Hematopoietic multipotent progenitor cell treated with erythropoietin and hydrocortisone succinate and interleukin-3 and kit ligand, for 8 days (in vitro differentiated cells): ENCODE data around the gene CHRND.

Experiments used
- DNase-seq: peaks from one replicate; pipeline ENCODE4 v3.0.0-alpha.2; 2015

CHRND gene

GRCh38 chr2:232504438-232504837 lies 21.5 kb upstream of the CHRND start:
- no peak for DNase-seq

GRCh38 chr2:232505856-232506255 lies 20.1 kb upstream of the CHRND start:
- no peak for DNase-seq

GRCh38 chr2:232506709-232507108 lies 19.3 kb upstream of the CHRND start:
- no peak for DNase-seq

- no peak for DNase-seq
These were observed 17.7 kb upstream of the CHRND start for GRCh38 chr2:232508251-232508650.

GRCh38 chr2:232511336-232511890 lies 14.5 kb upstream of the CHRND start:
- DNase-seq, result no peak

- DNase-seq, result no peak
These were observed 13.4 kb upstream of the CHRND start for GRCh38 chr2:232512602-232513001.

- DNase-seq, result no peak
These were observed 12.6 kb upstream of the CHRND start for GRCh38 chr2:232513353-232513752.

GRCh38 chr2:232515639-232516038 lies 10.3 kb upstream of the CHRND start:
- DNase-seq, result no peak

- no peak for DNase-seq
These were observed 9.4 kb upstream of the CHRND start for GRCh38 chr2:232516551-232516950.

- DNase-seq, result no peak
These were observed 7.1 kb upstream of the CHRND start for GRCh38 chr2:232518844-232519243.

GRCh38 chr2:232519581-232520438 lies 6.2 kb upstream of the CHRND start, which contains the start of gene PRSS56:
TSS of gene PRSS56 (plus strand) at chr2:232520388. CDS start at chr2:232520599, 211 bp downstream.
- DNase-seq, result no peak

- DNase-seq, result no peak
These were observed 5.5 kb upstream of the CHRND start for GRCh38 chr2:232520489-232520888.

- DNase-seq, result no peak
These were observed 4.9 kb upstream of the CHRND start for GRCh38 chr2:232521098-232521497.

- peak; percentile 20 for DNase-seq
These were observed 3.9 kb upstream of the CHRND start for GRCh38 chr2:232521959-232522622.

GRCh38 chr2:232522623-232523401 lies 3.1 kb upstream of the CHRND start:
- DNase-seq, result no peak

GRCh38 chr2:232523402-232523681 lies 2.6 kb upstream of the CHRND start:
- no peak for DNase-seq

GRCh38 chr2:232523682-232524597 lies 2.0 kb upstream of the CHRND start:
- peak; percentile 59 for DNase-seq

- DNase-seq, result no peak
These were observed 1.2 kb upstream of the CHRND start for GRCh38 chr2:232524771-232525170.

GRCh38 chr2:232525199-232525598 lies 761 bp upstream of the CHRND start:
- DNase-seq, result no peak

GRCh38 chr2:232526372-232526941 lies 497 bp downstream of the CHRND start:
- DNase-seq, result no peak

GRCh38 chr2:232527905-232528470 lies 2.0 kb downstream of the CHRND start:
- DNase-seq, result no peak
